ENCODE measurements around the gene NLRP12.

DNA sequence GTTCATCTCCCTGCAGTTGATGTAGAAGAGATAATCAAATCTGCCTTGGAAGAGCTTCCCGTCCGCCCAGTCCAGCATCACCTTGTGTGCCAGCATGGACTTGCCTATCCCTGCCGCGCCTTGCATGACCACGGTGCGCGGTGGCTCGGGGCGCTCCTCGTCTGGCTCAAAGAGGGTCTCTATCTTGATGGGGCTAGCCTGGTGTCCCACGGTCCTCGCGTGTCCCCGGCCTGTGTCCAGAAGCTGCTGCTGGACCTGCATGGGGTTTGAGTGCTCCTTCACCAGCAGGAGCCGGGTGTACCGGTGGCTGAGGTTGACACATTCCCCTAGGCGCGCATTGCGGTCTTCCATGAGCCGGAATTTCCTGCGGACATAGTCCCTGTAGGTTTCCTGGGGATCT is 13.2 kb downstream of the NLRP12 start:
- no peak for TF ChIP-seq CTCF (conservative IDR thresholded peaks at IDR 0.05 in 1 of 2, IDR thresholded peaks at IDR 0.05 in 1 of 2; ENCODE audit: extremely low read depth in 1 of 2, insufficient read depth in 1 of 2, low read depth in 1 of 2, low read length in 2 of 2)
- TF ChIP-seq EZH2 (IDR thresholded peaks at IDR 0.05; ENCODE audit: borderline replicate concordance, low read length) = no peak

Data from mammary epithelial cell (primary cell).